A549 (cell line): Measurements from ENCODE around the gene MYO7A. TPM values are rescaled to one million over a fixed set of nuclear protein-coding genes. Genes with fewer than 3 reads are reported as not detected.

Experiments
- ATAC-seq, 2 experiments: fragments of 200-7000 bp in 1 of 2; fragments of >200 bp in 1 of 2; cut with Nextera tagmentation in 1 of 2; cut with Tn5 transposase in 1 of 2; 3 replicates each; pipeline versions ENCODE4 v1.8.0 to v1.9.1; 2018 to 2020; ENCODE audit warnings: mild to moderate bottlenecking in 1 of 2, moderate library complexity in 1 of 2
- CTCF ChIA-PET: fragments of 300-600 bp; sonication (Branson Sonifier 250); formaldehyde crosslinking; extraction: SDS; loops from one replicate; lab custom pipeline; 2021; ENCODE audit warnings: antibody characterized with exemption, inconsistent platforms; lab: Yijun Ruan, JAX
- POLR2A ChIA-PET: fragments of 350-600 bp; formaldehyde crosslinking; extraction: SDS; loops from one replicate; lab custom pipeline; 2021; ENCODE audit warnings: antibody characterized with exemption, inconsistent platforms; lab: Yijun Ruan, JAX
- DNase-seq, 2 experiments: peaks; one replicate each; pipeline versions ENCODE4 v3.0.0 to v3.0.0-alpha.2; 2011 to 2016; ENCODE audit warnings: low read depth in 1 of 2, low spot score in 1 of 2
- FAIRE-seq: peaks from 2 replicates; lab custom pipeline; 2011; peaks lifted over from hg19 to GRCh38; lab: Jason Lieb, UNC
- H3K27ac ChIP-seq, 2 experiments: fragments of >200 bp; sonication (Bioruptor Twin); formaldehyde crosslinking; 3 replicates each; pipeline ENCODE4 v1.5.1; 2016 to 2017
- H3K4me1 ChIP-seq: fragments of >200 bp; sonication (Bioruptor Twin); formaldehyde crosslinking; 3 replicates; pipeline ENCODE4 v1.6.1; 2016
- H3K4me2 ChIP-seq: fragments of >200 bp; sonication (Bioruptor Twin); formaldehyde crosslinking; 3 replicates; pipeline ENCODE4 v1.6.1; 2016
- H3K4me3 ChIP-seq: fragments of >200 bp; sonication (Bioruptor Twin); formaldehyde crosslinking; 3 replicates; pipeline ENCODE4 v1.5.1; 2016
- H3K9me3 ChIP-seq: fragments of >200 bp; sonication (Bioruptor Twin); formaldehyde crosslinking; 3 replicates; pipeline ENCODE4 v1.6.1; 2016
- ATOH8 ChIP-seq: fragments of 250-450 bp; sonication (Bioruptor Pico); IDR thresholded peaks from 2 replicates; pipeline ENCODE4 v1.5.0; 2020; ENCODE audit warnings: low read depth, mild to moderate bottlenecking, moderate library complexity
- CBX2 ChIP-seq: fragments of 200-600 bp; sonication (generic); IDR thresholded peaks from 2 replicates; pipeline ENCODE4 v1.6.1; 2016; ENCODE audit warnings: low read depth, mild to moderate bottlenecking, borderline replicate concordance
- CEBPB ChIP-seq, 2 experiments: fragments of >200 bp in 1 of 2; sonication (Bioruptor Twin) in 1 of 2; formaldehyde crosslinking in 1 of 2; IDR thresholded peaks; 2 replicates each; pipeline ENCODE4 v1.6.1; 2012 to 2016
- CHD2 ChIP-seq: fragments of 150-350 bp; IDR thresholded peaks from 2 replicates; pipeline ENCODE4 v1.6.1; 2014; ENCODE audit warnings: low read length; ENCODE audit not compliant: partially characterized antibody
- CTCF ChIP-seq: fragments of >200 bp; sonication (Bioruptor Twin); formaldehyde crosslinking; IDR thresholded peaks from 3 replicates; pipeline ENCODE4 v1.5.1; 2016
- EHF ChIP-seq: fragments of 250-450 bp; sonication (Bioruptor Pico); IDR thresholded peaks from 2 replicates; pipeline ENCODE4 v1.5.0; 2020; ENCODE audit warnings: mild to moderate bottlenecking
- EHMT2 ChIP-seq: fragments of 200-600 bp; sonication (generic); IDR thresholded peaks from 2 replicates; pipeline ENCODE4 v1.6.1; 2016; ENCODE audit warnings: antibody characterized with exemption, low read depth, mild to moderate bottlenecking, moderate library complexity
- FOXS1 ChIP-seq: fragments of 250-450 bp; sonication (Bioruptor Pico); IDR thresholded peaks from 2 replicates; pipeline ENCODE4 v1.5.0; 2020; ENCODE audit warnings: mild to moderate bottlenecking, moderate library complexity
- GATA3 ChIP-seq: IDR thresholded peaks from 2 replicates; pipeline ENCODE4 v1.6.1; 2012; ENCODE audit warnings: borderline replicate concordance
- HEYL ChIP-seq: fragments of 250-450 bp; sonication (Bioruptor Pico); IDR thresholded peaks from 2 replicates; pipeline ENCODE4 v1.8.0; 2021; ENCODE audit warnings: mild to moderate bottlenecking, moderate library complexity
- HMGXB4 ChIP-seq: fragments of 250-450 bp; sonication (Bioruptor Pico); IDR thresholded peaks from 2 replicates; pipeline ENCODE4 v1.5.0; 2021; ENCODE audit warnings: mild to moderate bottlenecking, moderate library complexity, borderline replicate concordance
- HOXA7 ChIP-seq: fragments of 250-450 bp; sonication (Bioruptor Pico); IDR thresholded peaks from 2 replicates; pipeline ENCODE4 v1.5.0; 2020; ENCODE audit warnings: mild to moderate bottlenecking, moderate library complexity
- HOXB5 ChIP-seq: fragments of 250-450 bp; sonication (Bioruptor Pico); IDR thresholded peaks from 2 replicates; pipeline ENCODE4 v1.5.0; 2020; ENCODE audit warnings: mild to moderate bottlenecking, moderate library complexity
- JUNB ChIP-seq: fragments of >200 bp; sonication (Bioruptor Twin); formaldehyde crosslinking; IDR thresholded peaks from 2 replicates; pipeline ENCODE4 v1.6.1; 2016
- KDM5A ChIP-seq: fragments of 200-600 bp; sonication (generic); IDR thresholded peaks from 2 replicates; pipeline ENCODE4 v1.6.1; 2016; ENCODE audit warnings: antibody characterized with exemption, mild to moderate bottlenecking
- MAFK ChIP-seq: fragments of 450-650 bp; IDR thresholded peaks from 2 replicates; pipeline ENCODE4 v1.6.1; 2014; ENCODE audit not compliant: partially characterized antibody
- MYC ChIP-seq: IDR thresholded peaks from 2 replicates; pipeline ENCODE4 v1.6.1; 2012; ENCODE audit warnings: mild to moderate bottlenecking, inconsistent platforms, low read length, improper control_type of control experiment, borderline replicate concordance
- NPAS2 ChIP-seq: fragments of 250-450 bp; sonication (Bioruptor Pico); IDR thresholded peaks from 2 replicates; pipeline ENCODE4 v1.8.0; 2022; ENCODE audit warnings: mild to moderate bottlenecking, moderate library complexity, borderline replicate concordance
- NR3C1 ChIP-seq: fragments of >200 bp; sonication (Bioruptor Twin); formaldehyde crosslinking; IDR thresholded peaks from 3 replicates; pipeline ENCODE4 v1.6.1; 2017
- PBX3 ChIP-seq: IDR thresholded peaks from 2 replicates; pipeline ENCODE4 v1.6.1; 2012
- RARB ChIP-seq: fragments of 250-450 bp; sonication (Bioruptor Pico); IDR thresholded peaks from 2 replicates; pipeline ENCODE4 v1.8.0; 2021; ENCODE audit warnings: mild to moderate bottlenecking, moderate library complexity
- RCOR1 ChIP-seq: fragments of 150-350 bp; IDR thresholded peaks from 2 replicates; pipeline ENCODE4 v1.6.1; 2014; ENCODE audit warnings: antibody characterized with exemption, low read length, low read depth
- RNF2 ChIP-seq: fragments of 200-600 bp; sonication (generic); IDR thresholded peaks from 2 replicates; pipeline ENCODE4 v1.6.1; 2016; ENCODE audit warnings: low read depth, mild to moderate bottlenecking, antibody characterized with exemption, moderate library complexity, borderline replicate concordance
- SREBF2 ChIP-seq: fragments of 450-650 bp; IDR thresholded peaks from 2 replicates; pipeline ENCODE4 v1.6.1; 2014; ENCODE audit warnings: mild to moderate bottlenecking, moderate library complexity
- TFCP2L1 ChIP-seq: fragments of 250-450 bp; sonication (Bioruptor Pico); IDR thresholded peaks from 2 replicates; pipeline ENCODE4 v1.5.0; 2021; ENCODE audit warnings: mild to moderate bottlenecking
- TP53 ChIP-seq: fragments of 250-450 bp; sonication (Bioruptor Pico); IDR thresholded peaks from 2 replicates; pipeline ENCODE4 v1.5.0; 2021; ENCODE audit warnings: mild to moderate bottlenecking, moderate library complexity
- USF2 ChIP-seq: fragments of 450-650 bp; IDR thresholded peaks from 2 replicates; pipeline ENCODE4 v1.6.1; 2014; ENCODE audit warnings: antibody characterized with exemption
- ZC3H11A ChIP-seq: fragments of 450-650 bp; IDR thresholded peaks from 2 replicates; pipeline ENCODE4 v1.6.1; 2014; ENCODE audit warnings: antibody characterized with exemption, mild to moderate bottlenecking
- ZFP36 ChIP-seq: fragments of 450-650 bp; IDR thresholded peaks from 2 replicates; pipeline ENCODE4 v1.6.1; 2014; ENCODE audit warnings: borderline replicate concordance; ENCODE audit not compliant: partially characterized antibody
- ZNF302 ChIP-seq: fragments of 250-450 bp; sonication (Bioruptor Pico); IDR thresholded peaks from 2 replicates; pipeline ENCODE4 v1.9.0; 2021; ENCODE audit warnings: inconsistent platforms, mild to moderate bottlenecking, moderate library complexity
- WGBS: methylation state at CpG from one replicate; pipeline ENCODE4 v1.1.6; 2017; ENCODE audit errors: missing lambda C conversion rate; 5-methylcytosine and 5-hydroxymethylcytosine counted together
- polyA plus RNA-seq, 4 experiments: library from polyadenylated mRNA; depleted of rRNA in 3 of 4; stranded (reverse); fragments of >200 nt; fragmentation: RNase III in 1 of 4; extraction: RNeasy Plus Mini Kit Qiagen cat#74134 plus additional on column Dnase treatment in 1 of 4; gene quantifications; 2 replicates in 3 of 4; 3 replicates in 1 of 4; pipeline ENCODE4 v1.2.3, GENCODE V29; 2011 to 2017

Gene MYO7A
- polyA plus RNA-seq, 2 of the 4 experiments (the other 2 are of a cell fraction), result 1.7 to 2.1 TPM

- Histone ChIP-seq H3K9me3 (peaks cover 5% of the 10 kb centered on the region; the same call in 1 of the 3 replicates), H3K4me2 (no peak overlapping the region), H3K27ac (no peak overlapping the region), H3K4me3 (no peak overlapping the region), H3K4me1 (no peaks in the 10 kb centered on the region)
- WGBS, result 71% methylated on average over 11 of the region's 11 CpGs
- ATAC-seq (peak in 1 of 2 experiments; percentile 29; a peak in 4 of 6 replicates), FAIRE-seq (no peak), DNase-seq (no peak)
- POLR2A ChIA-PET, result interaction anchor here (1.4 kb wide), 1 partner anchor 15 kb away, joined by 5 read pairs; the partner anchor contains the start of gene CAPN5
- TF ChIP-seq TP53 (CRISPR knock-in tag), result no peak
- no peak for TF ChIP-seq NPAS2 (CRISPR knock-in tag)
- TF ChIP-seq USF2, result no peak
- no peak for TF ChIP-seq EHMT2
- TF ChIP-seq HEYL (CRISPR knock-in tag), result no peak
- TF ChIP-seq TFCP2L1 (CRISPR knock-in tag), result no peak
- no peak for TF ChIP-seq GATA3
- no peak for TF ChIP-seq CTCF
- TF ChIP-seq SREBF2, result no peak
- TF ChIP-seq HOXB5, result no peak
- no peak for TF ChIP-seq ZFP36
- TF ChIP-seq NR3C1, result no peak
- no peak for TF ChIP-seq EHF
- no peak for TF ChIP-seq MYC
- no peak for TF ChIP-seq ZNF302
- TF ChIP-seq MAFK, result no peak
- TF ChIP-seq CBX2, result no peak
- CTCF ChIA-PET, result interaction anchor here (1.0 to 5.3 kb wide), 7 partner anchors 9 to 34 kb away, joined by 3 to 95 read pairs (median 6); no protein-coding TSS in a partner anchor
These were observed 45.8 kb upstream of the MYO7A start for GRCh38 chr11:77081976-77082836.

GRCh38 chr11:77082838-77083565, 45.0 kb upstream of the MYO7A start:
- 87% methylated on average over 13 of the region's 15 CpGs for WGBS
- Histone ChIP-seq H3K9me3 (peaks cover 4% of the 10 kb centered on the region; the same call in 1 of the 3 replicates), H3K27ac (no peak overlapping the region), H3K4me3 (no peak overlapping the region), H3K4me1 (no peaks in the 10 kb centered on the region), H3K4me2 (no peak overlapping the region)
- ATAC-seq (no peak), DNase-seq (no peak), FAIRE-seq (no peak)
- ChIA-PET POLR2A (interaction anchor here (1.4 kb wide), 1 partner anchor 16 kb away, joined by 5 read pairs; the partner anchor contains the start of gene CAPN5), CTCF (interaction anchor here (1.4 to 5.3 kb wide), 4 partner anchors 10 to 35 kb away, joined by 4 to 95 read pairs (median 19); no protein-coding TSS in a partner anchor)
- no peak for TF ChIP-seq JUNB
- TF ChIP-seq MAFK, result no peak
- no peak for TF ChIP-seq ZC3H11A
- TF ChIP-seq RARB, result no peak
- TF ChIP-seq PBX3, result no peak
- no peak for TF ChIP-seq HOXA7 (CRISPR knock-in tag)
- TF ChIP-seq CHD2, result no peak
- no peak for TF ChIP-seq NR3C1
- no peak for TF ChIP-seq RNF2
- no peak for TF ChIP-seq FOXS1 (CRISPR knock-in tag)
- no peak for TF ChIP-seq HEYL (CRISPR knock-in tag)
- no peak for TF ChIP-seq CEBPB (IDR thresholded peaks at IDR 0.05)
- TF ChIP-seq RCOR1, result no peak
- TF ChIP-seq ATOH8 (CRISPR knock-in tag), result no peak
- TF ChIP-seq HMGXB4 (CRISPR knock-in tag), result no peak
- TF ChIP-seq TFCP2L1 (CRISPR knock-in tag), result no peak
- TF ChIP-seq KDM5A, result no peak
